Uterus (tissue), 4 donors: ENCODE results near the gene ZMYND15. TPM values are rescaled to one million over a fixed set of nuclear protein-coding genes. Genes with fewer than 3 reads are reported as not detected.
A peak's percentile ranks its signal among the peaks of the same experiment; 100 is the strongest.

ENCODE experiments used
- DNase-seq, 2 donors: peaks; one replicate each; pipeline ENCODE4 v3.0.0-alpha.2; 2019 to 2020
- H3K27ac ChIP-seq, 2 donors: fragments of 200-600 bp; sonication (generic); 1 replicate in 1 of 2; 2 replicates in 1 of 2; pipeline ENCODE4 v1.5.1; 2016 to 2018
- H3K27me3 ChIP-seq, 2 donors: fragments of 200-600 bp; sonication (generic); one replicate each; pipeline ENCODE4 v1.5.1; 2018 to 2019; ENCODE audit warnings: control low read depth in 1 of 2
- H3K36me3 ChIP-seq, 2 donors: fragments of 200-600 bp; sonication (generic); one replicate each; pipeline ENCODE4 v1.5.1; 2019; ENCODE audit warnings: control low read depth in 1 of 2
- H3K4me1 ChIP-seq, 2 donors: fragments of 200-600 bp; sonication (generic); one replicate each; pipeline ENCODE4 v1.5.1; 2018 to 2019; ENCODE audit warnings: control low read depth in 1 of 2
- H3K4me3 ChIP-seq, 2 donors: fragments of 200-600 bp; sonication (generic); 1 replicate in 1 of 2; 2 replicates in 1 of 2; pipeline ENCODE4 v1.5.1; 2018 to 2019; ENCODE audit warnings: mild to moderate bottlenecking in 1 of 2
- H3K9me3 ChIP-seq, 2 donors: fragments of 200-600 bp; sonication (generic); one replicate each; pipeline ENCODE4 v1.5.1; 2019; ENCODE audit warnings: control low read depth in 1 of 2
- POLR2A ChIP-seq, 2 donors: fragments of 450-650 bp; IDR thresholded peaks; one replicate each; pipeline ENCODE4 v1.6.1; 2016; ENCODE audit warnings: antibody characterized with exemption in 2 of 2, mild to moderate bottlenecking in 1 of 2, moderate library complexity in 1 of 2
- intact Hi-C: fragments of 100-400 bp; cut with DNase I; formaldehyde crosslinking; loops from one replicate; pipeline ENCODE4 v1.15.1; 2023; ENCODE audit warnings: low total_unique reads
- total RNA-seq, 4 donors: library from RNA; depleted of rRNA in 3 of 4; stranded (reverse); fragments of >200 nt in 3 of 4; gene quantifications; one replicate each; pipeline versions ENCODE4 v1.1.0 to v1.2.4, GENCODE V29; 2014 to 2023
- TF ChIP-seq, protein P1 (sequence below), 4 experiments: fragments of 200-600 bp in 2 of 4; fragments of 450-650 bp in 2 of 4; sonication (generic) in 2 of 4; IDR thresholded peaks; one replicate each; pipeline ENCODE4 v1.5.1; 2016 to 2019; ENCODE audit warnings: antibody characterized with exemption in 4 of 4, mild to moderate bottlenecking in 2 of 4, moderate library complexity in 1 of 4
- donor health status: DM: yes; HTN: yes; CAD: no.

Gene ZMYND15
- total RNA-seq, 4 donors from 2014 or later, result 0.58 to 0.69 TPM; not detected in 2

DNA sequence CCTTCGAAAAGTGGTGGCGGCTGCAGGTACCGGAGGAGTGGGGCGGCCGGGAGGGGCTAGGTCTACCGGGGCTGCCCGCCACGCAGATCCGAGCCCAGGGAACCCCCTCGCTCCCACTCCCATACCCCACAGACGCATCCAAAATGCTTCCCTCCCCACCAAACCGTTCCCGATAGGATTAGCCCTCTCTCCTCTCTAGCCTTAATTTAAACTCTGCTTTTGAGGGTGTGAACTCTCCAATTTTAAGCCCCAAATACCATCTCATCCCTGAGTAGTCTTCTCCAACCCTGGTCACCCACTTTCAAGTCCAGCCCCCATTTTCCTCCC lies 355 bp downstream of the ZMYND15 start:
- Histone ChIP-seq H3K36me3 (no peaks in the 10 kb centered on the region), H3K9me3 (no peaks in the 10 kb centered on the region), H3K27me3 (peaks cover 0 to 6% of the 10 kb centered on the region in 2 donors), H3K4me3 (peak overlapping the region; percentile 55 to 79), H3K4me1 (no peaks in the 10 kb centered on the region), H3K27ac (peak overlapping the region in 1 of 2 donors; percentile 29)
- intact Hi-C loops, result no loop called here
- no peak for DNase-seq
- TF ChIP-seq, protein P1, sequence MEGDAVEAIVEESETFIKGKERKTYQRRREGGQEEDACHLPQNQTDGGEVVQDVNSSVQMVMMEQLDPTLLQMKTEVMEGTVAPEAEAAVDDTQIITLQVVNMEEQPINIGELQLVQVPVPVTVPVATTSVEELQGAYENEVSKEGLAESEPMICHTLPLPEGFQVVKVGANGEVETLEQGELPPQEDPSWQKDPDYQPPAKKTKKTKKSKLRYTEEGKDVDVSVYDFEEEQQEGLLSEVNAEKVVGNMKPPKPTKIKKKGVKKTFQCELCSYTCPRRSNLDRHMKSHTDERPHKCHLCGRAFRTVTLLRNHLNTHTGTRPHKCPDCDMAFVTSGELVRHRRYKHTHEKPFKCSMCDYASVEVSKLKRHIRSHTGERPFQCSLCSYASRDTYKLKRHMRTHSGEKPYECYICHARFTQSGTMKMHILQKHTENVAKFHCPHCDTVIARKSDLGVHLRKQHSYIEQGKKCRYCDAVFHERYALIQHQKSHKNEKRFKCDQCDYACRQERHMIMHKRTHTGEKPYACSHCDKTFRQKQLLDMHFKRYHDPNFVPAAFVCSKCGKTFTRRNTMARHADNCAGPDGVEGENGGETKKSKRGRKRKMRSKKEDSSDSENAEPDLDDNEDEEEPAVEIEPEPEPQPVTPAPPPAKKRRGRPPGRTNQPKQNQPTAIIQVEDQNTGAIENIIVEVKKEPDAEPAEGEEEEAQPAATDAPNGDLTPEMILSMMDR (IDR thresholded peaks at IDR 0.05), result no peak
- no peak for TF ChIP-seq POLR2A (IDR thresholded peaks at IDR 0.05)

DNA sequence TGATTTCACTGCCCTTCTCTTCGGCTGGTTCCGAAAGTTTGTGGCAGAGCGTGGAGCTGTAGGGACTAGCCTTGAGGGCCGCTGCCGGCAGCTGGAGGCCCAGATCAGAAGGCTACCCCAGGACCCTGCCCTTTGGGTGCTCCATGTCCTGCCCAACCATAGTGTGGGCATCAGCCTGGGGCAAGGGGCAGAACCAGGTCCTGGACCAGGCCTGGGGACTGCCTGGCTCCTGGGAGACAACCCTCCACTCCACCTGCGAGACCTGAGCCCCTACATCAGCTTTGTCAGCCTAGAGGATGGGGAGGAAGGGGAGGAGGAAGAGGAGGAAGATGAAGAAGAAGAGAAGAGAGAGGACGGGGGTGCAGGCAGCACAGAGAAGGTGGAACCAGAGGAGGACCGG lies 951 bp downstream of the ZMYND15 start:
- no peak for TF ChIP-seq POLR2A (IDR thresholded peaks at IDR 0.05)
- Histone ChIP-seq H3K36me3 (no peaks in the 10 kb centered on the region), H3K27ac (no peak overlapping the region), H3K4me3 (no peak overlapping the region), H3K4me1 (no peaks in the 10 kb centered on the region), H3K9me3 (no peaks in the 10 kb centered on the region), H3K27me3 (peaks cover 0 to 7% of the 10 kb centered on the region in 2 donors)
- no peak for DNase-seq
- intact Hi-C loops, result no loop called here

DNA sequence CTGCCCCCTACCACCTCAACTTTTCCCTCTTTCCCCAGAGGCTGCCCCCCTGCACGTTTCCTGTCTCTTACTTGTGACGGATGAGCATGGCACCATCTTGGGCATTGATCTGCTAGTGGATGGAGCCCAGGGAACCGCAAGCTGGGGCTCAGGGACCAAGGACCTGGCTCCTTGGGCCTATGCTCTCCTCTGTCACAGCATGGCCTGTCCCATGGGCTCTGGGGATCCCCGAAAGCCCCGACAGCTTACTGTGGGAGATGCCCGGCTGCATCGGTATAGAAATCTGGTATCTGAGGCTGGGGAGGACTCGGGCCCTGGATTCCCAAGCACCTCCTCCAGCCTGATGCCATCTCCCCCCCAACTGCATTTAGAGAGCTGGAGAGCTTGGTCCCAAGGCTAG lies 1.9 kb downstream of the ZMYND15 start:
- Histone ChIP-seq H3K36me3 (no peaks in the 10 kb centered on the region), H3K9me3 (no peaks in the 10 kb centered on the region), H3K4me1 (no peaks in the 10 kb centered on the region), H3K4me3 (no peak overlapping the region), H3K27me3 (peaks cover 0 to 7% of the 10 kb centered on the region in 2 donors), H3K27ac (no peak overlapping the region)
- no peak for DNase-seq
- intact Hi-C loops, result no loop called here
- TF ChIP-seq, protein P1 (IDR thresholded peaks at IDR 0.05), result no peak
- no peak for TF ChIP-seq POLR2A (IDR thresholded peaks at IDR 0.05)

DNA sequence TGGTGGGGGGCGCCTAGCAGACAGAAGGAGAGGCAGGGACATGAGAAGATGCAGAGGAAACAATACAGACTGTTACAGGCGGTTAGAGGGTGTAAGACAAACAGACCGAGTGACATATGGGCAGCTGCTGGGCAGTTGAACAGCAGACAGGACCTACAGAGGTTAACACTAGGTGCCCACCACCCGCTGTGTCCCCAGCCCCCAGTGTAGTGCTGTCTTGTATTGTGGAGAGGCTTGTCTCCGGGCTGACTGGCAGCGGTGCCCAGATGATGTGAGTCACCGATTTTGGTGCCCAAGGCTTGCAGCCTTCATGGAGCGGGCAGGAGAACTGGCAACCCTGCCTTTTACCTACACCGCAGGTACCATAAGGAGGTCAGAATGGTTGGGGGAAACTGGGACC lies 2.5 kb downstream of the ZMYND15 start:
- TF ChIP-seq, protein P1 (IDR thresholded peaks at IDR 0.05), result no peak
- TF ChIP-seq POLR2A (IDR thresholded peaks at IDR 0.05), result no peak
- Histone ChIP-seq H3K27me3 (peaks cover 0 to 7% of the 10 kb centered on the region in 2 donors), H3K27ac (no peak overlapping the region), H3K4me3 (no peak overlapping the region), H3K4me1 (no peaks in the 10 kb centered on the region), H3K36me3 (no peaks in the 10 kb centered on the region), H3K9me3 (no peaks in the 10 kb centered on the region)
- no peak for DNase-seq
- intact Hi-C loops, result no loop called here

DNA sequence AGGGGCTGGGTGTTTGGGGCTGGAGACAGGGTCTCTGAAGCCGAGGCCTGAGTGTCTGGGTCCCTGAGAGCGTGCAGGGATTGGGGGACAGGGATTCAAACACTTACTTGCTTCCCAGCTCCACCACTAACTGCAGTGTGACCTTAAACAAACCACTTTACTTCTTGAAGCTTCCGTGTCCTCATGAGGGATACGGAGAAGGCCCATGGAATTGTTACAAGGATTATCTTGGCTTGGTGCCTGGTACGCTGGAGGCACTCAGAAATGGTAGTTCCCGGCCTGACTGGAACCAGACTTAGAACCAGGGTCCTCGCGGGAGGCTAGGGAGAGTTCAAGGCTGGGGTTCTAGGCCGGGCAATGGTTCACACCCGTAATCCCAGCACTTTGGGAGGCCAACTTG lies 3.0 kb downstream of the ZMYND15 start:
- DNase-seq, result no peak
- Histone ChIP-seq H3K4me1 (no peaks in the 10 kb centered on the region), H3K27me3 (peaks cover 0 to 7% of the 10 kb centered on the region in 2 donors), H3K9me3 (no peaks in the 10 kb centered on the region), H3K27ac (no peak overlapping the region), H3K4me3 (no peak overlapping the region), H3K36me3 (no peaks in the 10 kb centered on the region)
- TF ChIP-seq POLR2A (IDR thresholded peaks at IDR 0.05), result no peak
- TF ChIP-seq, protein P1 (IDR thresholded peaks at IDR 0.05), result no peak
- intact Hi-C loops, result no loop called here

DNA sequence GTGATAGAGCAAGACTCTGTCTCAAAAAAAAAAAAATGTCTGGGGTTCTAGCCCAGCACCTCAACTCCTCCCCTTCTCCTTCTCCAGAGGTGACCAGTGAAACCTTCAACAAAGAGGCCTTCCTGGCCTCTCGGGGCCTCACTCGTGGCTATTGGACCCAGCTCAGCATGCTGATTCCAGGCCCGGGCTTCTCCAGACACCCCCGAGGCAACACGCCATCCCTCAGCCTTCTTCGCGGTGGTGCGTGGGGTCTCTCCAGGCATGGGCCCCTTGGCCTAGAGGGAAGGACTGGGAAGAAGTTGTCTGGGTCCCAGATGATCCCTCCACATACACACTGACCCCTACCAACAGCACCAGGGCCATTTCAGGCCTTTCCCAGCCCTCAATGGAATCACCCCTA lies 3.6 kb downstream of the ZMYND15 start:
- Histone ChIP-seq H3K27me3 (peaks cover 0 to 7% of the 10 kb centered on the region in 2 donors), H3K4me1 (no peaks in the 10 kb centered on the region), H3K9me3 (no peaks in the 10 kb centered on the region), H3K27ac (no peak overlapping the region), H3K36me3 (no peaks in the 10 kb centered on the region), H3K4me3 (no peak overlapping the region)
- TF ChIP-seq, protein P1 (IDR thresholded peaks at IDR 0.05), result no peak
- no peak for TF ChIP-seq POLR2A (IDR thresholded peaks at IDR 0.05)
- intact Hi-C loops, result no loop called here
- no peak for DNase-seq
